Astrocyte (in vitro differentiated cells and primary cell): ENCODE results near the gene ALG14. TPM values are rescaled to one million over a fixed set of nuclear protein-coding genes. Genes with fewer than 3 reads are reported as not detected.

ENCODE experiments used
- DNase-seq: peaks from one replicate; pipeline ENCODE4 v3.0.0-alpha.2; 2010; ENCODE audit warnings: low read depth
- FAIRE-seq: peaks from 2 replicates; lab custom pipeline; 2011; peaks lifted over from hg19 to GRCh38; lab: Jason Lieb, UNC
- H2AFZ ChIP-seq: 2 replicates; pipeline ENCODE4 v1.6.0; 2012; ENCODE audit warnings: low read depth, low read length, inconsistent platforms
- H3K27ac ChIP-seq: 2 replicates; pipeline ENCODE4 v1.5.1; 2011; ENCODE audit warnings: low read depth, low read length, inconsistent platforms
- H3K27me3 ChIP-seq: 2 replicates; pipeline ENCODE4 v1.6.0; 2011; ENCODE audit warnings: low read length, inconsistent platforms; ENCODE audit not compliant: insufficient read depth
- H3K36me3 ChIP-seq: 2 replicates; pipeline ENCODE4 v1.5.1; 2011; ENCODE audit warnings: low read length, inconsistent platforms; ENCODE audit not compliant: insufficient read depth
- H3K4me1 ChIP-seq: 2 replicates; pipeline ENCODE4 v1.5.1; 2011; ENCODE audit warnings: low read length, inconsistent platforms; ENCODE audit not compliant: insufficient read depth
- H3K4me2 ChIP-seq: 2 replicates; pipeline ENCODE4 v1.6.0; 2012; ENCODE audit warnings: low read length, inconsistent platforms
- H3K4me3 ChIP-seq: 2 replicates; pipeline ENCODE4 v1.5.1; 2011; ENCODE audit warnings: low read depth, mild to moderate bottlenecking, low read length, inconsistent platforms; ENCODE audit not compliant: insufficient read depth
- H3K79me2 ChIP-seq: 2 replicates; pipeline ENCODE4 v1.6.0; 2012; ENCODE audit warnings: mild to moderate bottlenecking, low read length, inconsistent platforms; ENCODE audit not compliant: insufficient read depth
- H3K9ac ChIP-seq: 2 replicates; pipeline ENCODE4 v1.6.0; 2012; ENCODE audit warnings: mild to moderate bottlenecking, low read length, inconsistent platforms
- H3K9me3 ChIP-seq: 2 replicates; pipeline ENCODE4 v1.5.1; 2012; ENCODE audit warnings: low read depth, mild to moderate bottlenecking, low read length, inconsistent platforms; ENCODE audit not compliant: insufficient read depth
- H4K20me1 ChIP-seq: 2 replicates; pipeline ENCODE4 v1.6.0; 2012; ENCODE audit warnings: low read length, inconsistent platforms; ENCODE audit not compliant: insufficient read depth
- H3K27ac Mint-ChIP-seq: one replicate; pipeline ENCODE4 v1.8.0; 2021; ENCODE audit warnings: mild to moderate bottlenecking, mixed read lengths; ENCODE audit not compliant: unreplicated experiment
- H3K27me3 Mint-ChIP-seq: one replicate; pipeline ENCODE4 v1.8.0; 2021; ENCODE audit warnings: low read depth, mixed read lengths; ENCODE audit not compliant: unreplicated experiment
- H3K36me3 Mint-ChIP-seq: one replicate; pipeline ENCODE4 v1.8.0; 2021; ENCODE audit warnings: low read depth, mixed read lengths; ENCODE audit not compliant: unreplicated experiment
- H3K4me1 Mint-ChIP-seq: one replicate; pipeline ENCODE4 v1.8.0; 2021; ENCODE audit warnings: low read depth, mixed read lengths; ENCODE audit not compliant: unreplicated experiment
- H3K4me3 Mint-ChIP-seq: one replicate; pipeline ENCODE4 v1.8.0; 2021; ENCODE audit warnings: mild to moderate bottlenecking, moderate library complexity, mixed read lengths; ENCODE audit not compliant: unreplicated experiment
- H3K9me3 Mint-ChIP-seq: one replicate; pipeline ENCODE4 v1.8.0; 2021; ENCODE audit warnings: mild to moderate bottlenecking, mixed read lengths; ENCODE audit not compliant: unreplicated experiment
- CTCF ChIP-seq: IDR thresholded peaks from 2 replicates; pipeline ENCODE4 v1.5.1; 2011; ENCODE audit warnings: low read depth, mild to moderate bottlenecking, inconsistent platforms, low read length, moderate library complexity; ENCODE audit not compliant: insufficient read depth
- EZH2 ChIP-seq: IDR thresholded peaks from 2 replicates; pipeline ENCODE4 v1.6.1; 2012; ENCODE audit warnings: mild to moderate bottlenecking, low read length, inconsistent platforms; ENCODE audit not compliant: insufficient read depth
- total RNA-seq: library from RNA; stranded (reverse); gene quantifications from 2 replicates; pipeline ENCODE4 v1.2.1, GENCODE V29; 2021

ALG14 gene
- total RNA-seq, 1 donor from 2014 or later: 6.9 TPM

- no peak overlapping the region for H3K4me3 ChIP-seq
- H3K27ac ChIP-seq: no peak overlapping the region
- H3K4me3 Mint-ChIP-seq: no peak overlapping the region
- H3K36me3 Mint-ChIP-seq: peaks cover 4% of the 10 kb centered on the region
- no peaks in the 10 kb centered on the region for H3K27me3 Mint-ChIP-seq
- H3K4me2 ChIP-seq: no peak overlapping the region
- H3K9me3 ChIP-seq: no peaks in the 10 kb centered on the region
- H3K4me1 ChIP-seq: peaks cover 8% of the 10 kb centered on the region
- TF ChIP-seq CTCF: no peak
- TF ChIP-seq EZH2: no peak
- H3K27me3 ChIP-seq: no peaks in the 10 kb centered on the region
- no peak overlapping the region for H3K27ac Mint-ChIP-seq
- H3K36me3 ChIP-seq: no peaks in the 10 kb centered on the region
- DNase-seq (no peak), FAIRE-seq (no peak)
- H3K4me1 Mint-ChIP-seq: peaks cover 29% of the 10 kb centered on the region
- H2AFZ ChIP-seq: no peak overlapping the region
- H4K20me1 ChIP-seq: no peaks in the 10 kb centered on the region
- H3K9me3 Mint-ChIP-seq: no peaks in the 10 kb centered on the region
- no peaks in the 10 kb centered on the region for H3K79me2 ChIP-seq
- no peak overlapping the region for H3K9ac ChIP-seq
These were observed 58.7 kb downstream of the ALG14 start for GRCh38 chr1:95013950-95014574.

GRCh38 chr1:95012389-95012788 is 60.4 kb downstream of the ALG14 start:
- Histone ChIP-seq H4K20me1 (no peaks in the 10 kb centered on the region), H3K9me3 (no peaks in the 10 kb centered on the region), H3K4me1 (no peaks in the 10 kb centered on the region), H3K79me2 (no peaks in the 10 kb centered on the region), H3K27ac (peak overlapping the region; percentile 45), H3K4me3 (no peak overlapping the region), H3K9ac (no peak overlapping the region), H2AFZ (no peak overlapping the region), H3K27me3 (no peaks in the 10 kb centered on the region), H3K36me3 (no peaks in the 10 kb centered on the region), H3K4me2 (peak overlapping the region; percentile 0)
- Mint-ChIP-seq H3K27ac (no peak overlapping the region), H3K36me3 (peaks cover 4% of the 10 kb centered on the region), H3K27me3 (no peaks in the 10 kb centered on the region), H3K4me3 (no peak overlapping the region), H3K9me3 (no peaks in the 10 kb centered on the region), H3K4me1 (peaks cover 16% of the 10 kb centered on the region)
- no peak for FAIRE-seq
- TF ChIP-seq EZH2 (no peak), CTCF (no peak)
- DNase-seq: peak; percentile 99

DNA sequence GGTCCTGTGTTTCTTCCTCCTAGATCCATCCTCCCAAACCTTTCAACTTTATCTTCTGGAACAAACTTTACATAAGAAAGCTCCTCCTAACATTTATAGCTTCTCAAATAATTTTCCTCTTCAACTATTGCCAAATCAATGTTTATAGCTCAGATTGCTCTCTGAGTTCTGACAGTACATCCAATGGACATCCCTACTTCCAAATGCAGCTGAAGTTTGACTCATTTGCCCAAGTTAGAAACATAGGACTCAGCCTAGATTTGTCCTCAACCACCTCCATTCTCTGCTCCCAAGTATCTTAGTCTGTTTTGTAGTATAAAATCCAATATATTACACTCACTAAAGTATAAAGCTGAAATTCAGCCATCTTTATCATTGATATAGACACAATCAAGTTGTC is 62.6 kb downstream of the ALG14 start:
- no peaks in the 10 kb centered on the region for H3K79me2 ChIP-seq
- no peaks in the 10 kb centered on the region for H3K36me3 ChIP-seq
- FAIRE-seq (no peak), DNase-seq (no peak)
- H3K4me1 Mint-ChIP-seq: peaks cover 14% of the 10 kb centered on the region
- H2AFZ ChIP-seq: no peak overlapping the region
- no peaks in the 10 kb centered on the region for H4K20me1 ChIP-seq
- no peaks in the 10 kb centered on the region for H3K9me3 Mint-ChIP-seq
- no peak overlapping the region for H3K27ac Mint-ChIP-seq
- peaks cover under 1% of the 10 kb centered on the region for H3K36me3 Mint-ChIP-seq
- H3K4me3 Mint-ChIP-seq: no peak overlapping the region
- H3K9me3 ChIP-seq: no peaks in the 10 kb centered on the region
- no peak overlapping the region for H3K4me2 ChIP-seq
- TF ChIP-seq EZH2: no peak
- TF ChIP-seq CTCF: no peak
- no peak overlapping the region for H3K4me3 ChIP-seq
- no peak overlapping the region for H3K27ac ChIP-seq
- H3K9ac ChIP-seq: no peak overlapping the region
- H3K27me3 ChIP-seq: no peaks in the 10 kb centered on the region
- H3K4me1 ChIP-seq: no peaks in the 10 kb centered on the region
- H3K27me3 Mint-ChIP-seq: no peaks in the 10 kb centered on the region
